ENCODE measurements around the gene PAX8.
A peak's percentile ranks its signal among the peaks of the same experiment; 100 is the strongest.
"Not testable (repeated sequence)": the region's sequence is repeated elsewhere in the genome, so short reads cannot be mapped to it uniquely, and the experiment has no call there.

The PAX8 gene
- total RNA-seq: 0.42 to 8.5 (median 3.0) reads per million in 17 experiments

GRCh38 chr2:113278742-113279139, at the start of gene PAX8:
Gene PAX8, minus strand, starts transcription at chr2:113278921. Its CDS starts 527 bp downstream, at chr2:113278394.
- DNase-seq: no peak

DNA sequence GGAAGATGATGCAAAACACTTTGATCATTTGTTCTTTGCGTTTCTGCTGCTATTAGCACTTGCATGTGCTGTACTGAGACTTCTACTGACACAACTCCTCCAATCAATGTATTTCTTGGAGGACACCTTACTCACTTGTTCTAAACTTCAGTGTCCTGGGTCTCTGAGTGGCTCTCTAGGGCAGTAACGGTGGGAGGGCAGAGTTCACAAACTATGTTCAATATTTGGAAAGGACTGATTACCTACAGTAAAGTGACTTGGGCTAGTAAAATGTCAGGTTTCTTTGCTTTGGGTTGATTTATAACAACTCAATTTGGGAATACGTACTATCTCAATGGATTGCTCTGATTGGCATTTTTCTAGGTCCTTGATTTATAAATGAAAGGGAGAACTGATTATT, 49.3 kb upstream of the PAX8 start:
- DNase-seq: no peak

- not testable (repeated sequence) for DNase-seq
Observed at GRCh38 chr2:113325161-113325731, 46.5 kb upstream of the PAX8 start.

GRCh38 chr2:113324684-113325160, 46.0 kb upstream of the PAX8 start:
- DNase-seq: peak in 2 of 4 experiments; percentile 32 to 39

DNA sequence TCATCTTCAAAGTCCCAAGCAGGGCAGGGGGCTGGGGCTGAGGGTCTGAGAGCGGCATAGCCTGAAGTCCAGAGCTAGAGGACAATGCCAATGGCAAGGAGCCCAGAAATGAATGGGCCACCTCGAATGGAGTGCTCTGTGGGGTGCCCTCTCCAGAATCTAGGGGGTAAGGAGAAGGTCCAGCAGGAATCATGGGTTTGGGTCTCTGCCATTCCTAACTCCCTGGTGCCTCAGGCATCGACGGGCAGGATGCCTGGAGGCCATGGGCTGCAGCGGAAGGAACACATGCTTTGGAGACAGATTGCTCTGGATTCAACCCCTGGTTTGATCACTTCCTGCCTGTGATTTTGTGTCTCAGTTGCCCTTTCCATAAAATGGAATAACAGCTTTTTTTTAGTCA, 44.4 kb upstream of the PAX8 start:
- DNase-seq: not testable (repeated sequence)

DNA sequence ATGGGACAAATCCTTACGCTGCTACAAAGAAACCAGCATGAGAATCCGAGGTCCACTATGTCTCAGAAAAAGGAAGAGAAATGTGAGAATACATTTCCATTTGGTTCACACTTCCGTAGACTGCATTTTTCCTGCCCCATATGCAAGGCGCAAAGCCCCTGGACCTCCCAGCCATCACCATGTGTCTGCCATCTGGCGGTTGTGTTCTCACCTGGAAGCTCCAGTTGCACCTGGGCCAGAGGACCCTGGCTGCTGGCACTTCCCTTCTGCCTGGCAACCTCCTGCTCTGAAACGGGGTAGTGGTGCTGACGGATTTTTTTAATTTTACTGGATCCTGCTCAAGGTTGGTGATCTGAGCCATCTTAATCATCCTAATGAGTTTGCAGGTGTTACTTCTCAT, 41.4 kb upstream of the PAX8 start:
- DNase-seq: not testable (repeated sequence)

GRCh38 chr2:113318941-113319340, 40.2 kb upstream of the PAX8 start:
- DNase-seq: not testable (repeated sequence)

- DNase-seq: no peak
Observed at GRCh38 chr2:113316085-113316484, 37.4 kb upstream of the PAX8 start.

GRCh38 chr2:113314663-113315062, 35.9 kb upstream of the PAX8 start:
- DNase-seq: not testable (repeated sequence)

DNA sequence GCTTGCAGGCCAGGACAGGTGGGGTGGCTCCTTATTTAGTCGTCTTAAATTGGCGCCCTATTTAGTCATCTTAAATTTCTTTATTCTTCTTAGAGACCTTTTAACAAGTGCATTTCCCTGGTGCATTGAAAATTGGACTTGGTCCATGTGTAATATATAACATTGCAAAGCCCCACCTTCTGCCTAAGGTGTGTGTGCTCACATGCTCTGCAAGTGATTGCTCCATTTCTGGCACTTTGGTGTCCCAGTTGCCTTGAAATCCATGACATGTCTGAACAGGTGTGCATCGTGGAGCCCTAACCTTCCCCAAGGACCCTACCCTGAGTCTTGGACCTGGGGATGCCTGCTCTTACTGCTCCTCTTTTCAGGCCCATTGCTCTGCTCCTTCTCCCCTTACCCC, 35.5 kb upstream of the PAX8 start:
- not testable (repeated sequence) for DNase-seq

GRCh38 chr2:113311781-113312180, 33.1 kb upstream of the PAX8 start:
- not testable (repeated sequence) for DNase-seq

GRCh38 chr2:113311191-113311590, 32.5 kb upstream of the PAX8 start:
- DNase-seq: not testable (repeated sequence)

DNA sequence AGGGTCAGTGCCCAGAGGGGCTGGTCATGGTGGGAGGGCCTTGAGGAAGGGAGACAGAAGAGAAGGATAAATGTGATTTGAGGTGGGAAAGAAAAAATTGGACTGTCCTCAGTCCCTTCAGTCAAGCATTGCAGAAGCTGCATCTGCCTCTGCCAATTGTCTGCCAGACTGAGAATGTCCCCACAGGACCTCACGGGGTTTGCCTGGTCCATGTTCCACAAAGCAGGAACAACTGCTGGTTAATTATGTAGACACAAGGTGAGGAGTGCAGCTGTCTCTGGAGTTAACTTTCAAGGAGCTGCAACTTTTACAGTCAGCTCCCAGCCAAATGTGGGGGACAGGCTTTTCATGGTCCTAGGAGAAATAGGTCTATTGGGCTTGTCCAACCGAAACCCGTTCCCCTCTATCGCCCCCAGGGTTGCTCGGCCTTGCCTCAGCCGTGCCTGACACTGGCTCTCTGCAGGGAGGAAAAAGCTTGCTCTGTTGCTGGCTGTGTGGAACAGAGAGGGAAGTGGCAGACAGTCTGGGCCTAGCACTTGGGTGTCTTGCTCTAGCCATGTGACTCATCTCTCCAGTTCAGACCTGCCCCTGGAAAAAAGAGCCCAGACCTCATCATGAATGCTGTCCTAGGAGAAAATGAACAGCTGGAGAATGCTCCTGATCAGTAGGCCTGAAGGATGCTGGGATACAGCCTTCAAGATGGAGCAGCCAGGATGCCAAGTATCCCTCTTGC, 31.1 kb upstream of the PAX8 start:
- peak; percentile 48 to 71 (median 62) for DNase-seq

GRCh38 chr2:113308784-113309183, 30.1 kb upstream of the PAX8 start:
- DNase-seq: peak in 1 of 4 experiments; percentile 17

GRCh38 chr2:113306207-113306606, 27.5 kb upstream of the PAX8 start:
- DNase-seq: not testable (repeated sequence)

DNA sequence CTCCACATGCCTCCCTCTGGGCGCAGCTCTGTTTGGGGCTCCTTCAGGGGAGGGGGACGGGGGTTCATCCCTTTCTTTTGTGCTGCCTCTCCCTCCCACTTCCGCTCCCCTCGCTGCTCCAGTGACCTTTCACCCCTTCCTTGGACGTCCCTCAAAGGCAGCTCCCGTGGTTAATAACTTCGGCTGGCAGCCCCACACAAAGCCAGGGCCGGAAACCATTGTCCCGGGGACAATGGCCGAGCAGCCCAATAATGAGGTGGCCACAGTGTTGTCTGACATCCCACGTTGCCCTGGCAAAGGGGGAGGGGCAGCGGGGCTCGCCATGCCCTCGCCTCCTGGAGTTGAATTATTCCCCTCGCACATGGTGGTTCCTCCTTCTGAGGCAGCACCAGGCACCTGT, 27.0 kb upstream of the PAX8 start:
- not testable (repeated sequence) for DNase-seq

DNA sequence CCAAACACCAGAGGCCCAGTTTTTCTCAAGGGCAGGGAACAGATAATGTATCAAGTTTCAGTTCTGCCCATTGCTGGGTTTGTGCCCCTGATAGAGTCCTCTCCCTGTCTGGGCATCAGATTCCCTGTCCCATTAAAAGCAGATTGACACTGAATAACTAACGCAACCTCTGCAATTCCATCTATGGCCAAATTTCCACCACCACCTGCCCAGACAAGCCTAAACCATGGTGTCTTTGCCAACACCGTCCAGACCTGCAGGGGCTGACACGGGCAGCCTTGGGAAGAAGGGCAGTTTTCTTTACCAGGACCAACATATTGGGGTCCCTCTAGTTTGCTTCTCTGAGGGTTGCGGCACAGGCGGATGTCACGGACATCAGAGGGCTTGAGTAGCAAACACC, 26.4 kb upstream of the PAX8 start:
- DNase-seq: no peak

GRCh38 chr2:113304702-113305101, 26.0 kb upstream of the PAX8 start:
- DNase-seq: no peak

- not testable (repeated sequence) for DNase-seq
Observed at GRCh38 chr2:113302216-113302980, 23.7 kb upstream of the PAX8 start.

DNA sequence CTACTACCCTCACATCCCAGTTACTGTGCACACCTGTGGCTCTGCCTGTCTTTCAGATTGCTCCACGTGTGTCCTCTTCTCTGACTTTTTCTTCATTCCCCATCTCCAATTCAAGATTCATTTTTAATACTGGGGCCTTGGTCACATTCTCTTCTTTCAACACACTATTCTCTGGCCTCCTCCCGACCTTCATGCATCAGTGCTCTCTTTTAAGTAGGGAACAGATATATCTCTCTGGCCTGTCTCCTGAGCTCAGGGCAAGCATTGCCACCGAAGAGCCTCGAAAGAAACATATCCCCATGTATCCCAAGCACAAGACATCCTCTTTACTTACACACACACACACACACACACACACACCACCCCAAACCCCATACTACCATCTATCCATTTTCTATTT, 21.6 kb upstream of the PAX8 start:
- no peak for DNase-seq

GRCh38 chr2:113298176-113298575, 19.5 kb upstream of the PAX8 start:
- DNase-seq: no peak

GRCh38 chr2:113297590-113297989, 18.9 kb upstream of the PAX8 start:
- DNase-seq: peak; percentile 32 to 68 (median 46)

GRCh38 chr2:113291191-113291590, 12.5 kb upstream of the PAX8 start:
- DNase-seq: no peak
